Cardiac fibroblast (primary cell): ENCODE data around the gene SPR.

Experiments
- DNase-seq, 2 donors: peaks; one replicate each; pipeline versions ENCODE4 v3.0.0 to v3.0.0-alpha.2; 2010; ENCODE audit warnings: low read depth in 2 of 2
- H3K4me3 ChIP-seq, 2 donors: replicated peaks in 1 of 2; 1 replicate in 1 of 2; 2 replicates in 1 of 2; pipeline ENCODE4 v1.5.1; 2011; ENCODE audit warnings: low read depth in 2 of 2, low read length in 2 of 2, mild to moderate bottlenecking in 2 of 2, moderate library complexity in 1 of 2
- TF ChIP-seq, protein P1 (sequence below): IDR thresholded peaks from one replicate; pipeline ENCODE4 v1.5.1; 2011; ENCODE audit warnings: low read depth, mild to moderate bottlenecking, low read length, inconsistent platforms

The SPR gene

GRCh38 chr2:72848436-72849137 is 38.6 kb upstream of the SPR start:
- no peak for DNase-seq
- TF ChIP-seq, protein P1, sequence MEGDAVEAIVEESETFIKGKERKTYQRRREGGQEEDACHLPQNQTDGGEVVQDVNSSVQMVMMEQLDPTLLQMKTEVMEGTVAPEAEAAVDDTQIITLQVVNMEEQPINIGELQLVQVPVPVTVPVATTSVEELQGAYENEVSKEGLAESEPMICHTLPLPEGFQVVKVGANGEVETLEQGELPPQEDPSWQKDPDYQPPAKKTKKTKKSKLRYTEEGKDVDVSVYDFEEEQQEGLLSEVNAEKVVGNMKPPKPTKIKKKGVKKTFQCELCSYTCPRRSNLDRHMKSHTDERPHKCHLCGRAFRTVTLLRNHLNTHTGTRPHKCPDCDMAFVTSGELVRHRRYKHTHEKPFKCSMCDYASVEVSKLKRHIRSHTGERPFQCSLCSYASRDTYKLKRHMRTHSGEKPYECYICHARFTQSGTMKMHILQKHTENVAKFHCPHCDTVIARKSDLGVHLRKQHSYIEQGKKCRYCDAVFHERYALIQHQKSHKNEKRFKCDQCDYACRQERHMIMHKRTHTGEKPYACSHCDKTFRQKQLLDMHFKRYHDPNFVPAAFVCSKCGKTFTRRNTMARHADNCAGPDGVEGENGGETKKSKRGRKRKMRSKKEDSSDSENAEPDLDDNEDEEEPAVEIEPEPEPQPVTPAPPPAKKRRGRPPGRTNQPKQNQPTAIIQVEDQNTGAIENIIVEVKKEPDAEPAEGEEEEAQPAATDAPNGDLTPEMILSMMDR, result no peak
- no peak overlapping the region for H3K4me3 ChIP-seq

- TF ChIP-seq, protein P1, result no peak
- H3K4me3 ChIP-seq, result no peak overlapping the region
- DNase-seq, result no peak
These were observed 38.1 kb upstream of the SPR start for GRCh38 chr2:72849138-72849462.

GRCh38 chr2:72851333-72851732 is 35.9 kb upstream of the SPR start:
- TF ChIP-seq, protein P1, result no peak
- H3K4me3 ChIP-seq, result no peak overlapping the region
- no peak for DNase-seq

DNA sequence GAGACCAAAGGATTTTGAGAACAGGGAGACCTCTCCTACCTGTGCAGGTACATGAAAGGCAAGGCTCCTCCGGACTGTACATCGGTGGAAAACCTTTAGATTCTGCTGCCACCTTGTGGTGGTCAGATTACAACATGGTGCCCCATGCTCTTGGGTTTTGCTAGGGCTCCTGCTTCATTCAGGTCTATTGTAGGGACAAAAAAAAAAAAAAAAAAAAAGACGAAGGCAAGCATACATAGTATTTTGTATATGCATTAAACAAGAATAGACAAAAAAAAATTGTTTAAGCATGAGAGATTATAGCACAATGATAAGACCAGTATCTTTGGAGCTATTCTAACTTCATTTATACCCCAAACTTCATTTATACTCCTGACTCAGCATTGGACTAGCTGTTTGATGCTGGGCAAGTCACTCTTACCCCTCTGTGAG is 27.4 kb upstream of the SPR start:
- TF ChIP-seq, protein P1, result peak; percentile 67
- peak; percentile 73 to 74 for DNase-seq
- H3K4me3 ChIP-seq, result no peak overlapping the region

- H3K4me3 ChIP-seq, result peak overlapping the region; percentile 19 to 21
- TF ChIP-seq, protein P1, result peak; percentile 100
- DNase-seq, result peak; percentile 91 to 92
These were observed 24.8 kb upstream of the SPR start for GRCh38 chr2:72862239-72862988.

GRCh38 chr2:72863046-72863445 is 24.2 kb upstream of the SPR start:
- H3K4me3 ChIP-seq, result peak overlapping the region in 1 of 2 donors; percentile 21
- TF ChIP-seq, protein P1, result no peak
- DNase-seq, result no peak
